Measurements from ENCODE around the gene FKBP6.

- no peak for TF ChIP-seq CTCF (conservative IDR thresholded peaks at IDR 0.05 in 1 of 2, IDR thresholded peaks at IDR 0.05 in 1 of 2; ENCODE audit: extremely low read depth in 1 of 2, insufficient read depth in 1 of 2, low read depth in 1 of 2, low read length in 2 of 2)
- TF ChIP-seq EZH2 (IDR thresholded peaks at IDR 0.05; ENCODE audit: borderline replicate concordance, low read length), result no peak
Measured at GRCh38 chr7:73382934-73383503, 55.1 kb downstream of the FKBP6 start.

Measured in mammary epithelial cell (primary cell).